Measurements from ENCODE around the gene CENPP.

- TF ChIP-seq CTCF (IDR thresholded peaks at IDR 0.05) (no peak), POLR2A (IDR thresholded peaks at IDR 0.05) (no peak)
Observed at GRCh38 chr9:92661743-92662142, 336.0 kb downstream of the CENPP start.
